GM18511 (cell line): ENCODE results near the gene GALNTL6.
"Not testable (repeated sequence)": the region's sequence is repeated elsewhere in the genome, so short reads cannot be mapped to it uniquely, and the experiment has no call there.

ENCODE experiments used
- ATAC-seq: cut with Tn5 transposase; IDR thresholded peaks from one replicate; pipeline ENCODE4 v1.9.1; 2021; ENCODE audit warnings: mild to moderate bottlenecking, moderate library complexity; ENCODE audit not compliant: unreplicated experiment

Gene GALNTL6

DNA sequence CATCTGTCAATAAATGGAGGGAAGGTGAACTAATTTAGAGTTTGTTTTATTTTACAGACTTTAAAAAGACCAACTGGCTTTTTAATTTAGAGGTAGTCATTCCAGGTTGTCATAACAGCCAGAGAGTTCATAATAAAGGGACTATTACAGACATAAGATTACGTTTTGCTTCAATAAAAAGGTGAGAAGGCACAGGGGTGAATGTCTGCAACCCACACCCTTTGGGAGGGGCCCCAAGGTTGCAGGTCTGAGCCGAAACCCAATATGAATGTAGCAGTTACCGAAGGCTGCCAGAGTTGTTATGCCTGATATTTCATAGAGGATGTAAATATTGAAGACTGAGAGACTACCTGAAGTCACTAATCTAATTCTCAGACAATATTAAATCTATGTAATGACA, 1025.7 kb downstream of the GALNTL6 start:
- ATAC-seq: no peak

DNA sequence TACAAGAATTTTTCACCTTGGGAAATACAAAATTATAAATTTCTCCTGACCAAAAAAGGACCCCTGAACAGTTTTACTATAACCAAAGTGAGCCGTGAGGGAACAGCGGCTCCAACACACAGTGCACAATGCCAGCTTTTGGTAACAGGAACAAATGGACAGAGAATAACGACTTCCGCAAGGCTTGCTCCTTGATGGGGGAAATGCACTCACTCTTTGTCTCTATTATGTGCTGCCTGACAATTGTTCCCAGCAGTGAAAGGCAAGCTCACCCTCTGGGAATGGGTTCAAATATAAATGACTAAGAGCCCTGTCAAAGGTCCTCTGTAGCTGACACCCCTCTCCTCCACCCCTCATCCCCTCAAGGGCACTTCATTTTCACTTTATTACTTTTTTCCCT, 1029.6 kb downstream of the GALNTL6 start:
- no peak for ATAC-seq

DNA sequence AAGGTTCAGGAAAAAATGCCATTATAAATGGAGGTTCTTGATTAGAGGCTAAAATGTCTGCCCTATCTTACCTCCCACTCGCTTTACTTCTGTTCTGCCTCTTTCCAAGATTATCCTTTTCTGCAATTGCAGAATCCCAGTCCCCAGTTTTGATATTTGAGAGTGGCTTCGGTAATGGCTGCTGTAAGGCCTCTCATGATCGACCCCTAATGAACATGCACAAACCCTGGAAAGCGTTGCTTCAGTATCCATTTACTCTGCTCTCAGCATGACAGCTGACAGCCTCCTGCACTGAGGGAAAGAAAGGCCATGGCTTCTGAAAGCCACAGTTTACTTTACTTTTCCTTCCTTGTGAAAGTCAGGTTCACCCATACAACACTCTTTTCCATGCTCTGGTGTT, 1030.0 kb downstream of the GALNTL6 start:
- no peak for ATAC-seq

DNA sequence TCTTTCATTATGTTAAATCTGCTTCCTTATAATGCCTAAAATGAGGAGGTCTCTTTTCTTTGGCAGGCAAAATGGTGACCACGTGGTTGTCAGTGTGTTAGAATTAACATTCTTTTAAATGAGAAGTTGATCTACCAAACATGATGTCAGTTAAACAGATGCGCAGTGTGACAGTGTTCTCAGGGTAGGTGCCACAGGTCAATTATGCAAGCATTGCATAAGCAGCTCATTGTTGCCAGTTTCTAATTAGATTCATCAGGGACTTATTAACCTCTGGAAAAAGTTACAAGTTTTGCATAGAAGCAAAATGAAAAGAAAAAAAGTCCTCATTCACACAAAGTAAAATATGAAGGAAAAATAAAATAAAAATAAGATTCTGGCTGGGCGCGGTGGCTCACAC, 1031.4 kb downstream of the GALNTL6 start:
- no peak for ATAC-seq

DNA sequence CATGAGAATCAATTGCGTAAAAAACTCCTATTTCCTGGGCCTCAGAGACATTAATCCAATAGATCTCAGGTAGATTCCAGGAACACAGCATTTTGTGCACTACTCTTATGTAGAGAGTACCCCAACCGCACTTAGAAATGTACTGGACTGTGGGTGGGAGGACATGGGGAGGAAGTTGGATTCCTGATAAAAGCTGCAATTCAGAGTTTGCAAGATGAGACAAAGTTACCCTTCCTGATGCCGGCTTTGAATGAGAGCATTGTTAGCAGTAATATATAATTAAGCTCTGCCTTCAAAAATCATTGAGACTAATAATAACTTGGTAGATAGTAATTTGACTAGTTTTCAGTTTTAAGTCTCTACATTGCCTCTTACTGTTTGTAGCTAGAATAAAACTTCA, 1032.1 kb downstream of the GALNTL6 start:
- no peak for ATAC-seq

DNA sequence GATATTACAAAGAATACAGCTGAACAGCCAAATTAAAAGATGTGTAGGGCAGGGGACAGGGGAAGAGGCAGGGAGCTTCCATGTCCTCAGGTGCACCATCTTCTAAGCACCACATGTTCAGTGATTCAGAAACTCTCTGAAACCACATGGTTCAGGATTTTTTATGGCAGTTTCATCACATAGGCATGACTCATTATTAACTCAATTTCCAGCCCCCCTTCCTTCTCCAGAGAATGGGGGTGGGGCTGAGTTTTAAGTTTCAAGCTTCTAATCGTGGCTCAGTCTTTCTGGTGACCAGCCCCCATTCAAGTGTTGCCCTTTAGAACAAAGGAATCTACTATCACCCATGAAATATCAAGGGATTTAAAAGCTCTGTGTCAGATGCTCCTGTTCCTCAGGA, 1037.6 kb downstream of the GALNTL6 start:
- no peak for ATAC-seq

DNA sequence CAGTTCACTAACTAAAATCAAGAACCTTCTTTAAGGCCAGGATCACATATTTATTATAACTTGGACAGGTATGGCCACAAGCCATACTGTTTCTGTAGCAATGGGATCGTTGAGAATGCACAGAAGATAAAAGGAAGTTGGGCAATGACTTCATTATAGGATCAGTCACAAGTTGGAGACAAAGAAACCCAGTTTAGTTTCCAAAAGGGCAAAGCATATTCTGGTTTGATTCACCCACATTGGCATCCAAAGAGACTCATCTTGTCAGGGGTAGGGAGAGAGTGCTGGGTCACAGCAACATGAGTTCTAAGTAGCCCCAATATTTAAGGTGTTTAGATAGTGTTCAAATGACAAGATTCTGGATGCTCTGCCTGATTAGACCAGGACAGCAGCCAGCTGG, 1038.3 kb downstream of the GALNTL6 start:
- no peak for ATAC-seq

DNA sequence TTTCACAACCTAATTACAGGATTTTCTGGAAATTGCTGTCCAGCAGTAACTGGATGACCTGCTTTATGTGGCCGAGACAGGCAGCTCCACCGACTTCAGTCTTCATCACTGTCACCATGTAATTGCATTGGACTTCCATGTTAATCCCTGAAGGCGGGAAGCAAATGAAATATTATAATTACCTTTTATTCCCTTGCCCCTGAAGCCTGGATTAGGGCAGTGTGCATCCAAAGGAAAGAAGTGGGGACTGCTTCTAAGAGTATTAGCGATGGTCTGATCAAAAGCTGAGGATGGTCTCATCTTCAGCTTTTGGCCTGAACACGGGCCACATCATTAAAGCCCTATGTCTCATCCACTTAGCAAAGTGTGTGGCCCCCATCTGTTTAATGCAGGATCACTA, 1043.8 kb downstream of the GALNTL6 start:
- no peak for ATAC-seq

DNA sequence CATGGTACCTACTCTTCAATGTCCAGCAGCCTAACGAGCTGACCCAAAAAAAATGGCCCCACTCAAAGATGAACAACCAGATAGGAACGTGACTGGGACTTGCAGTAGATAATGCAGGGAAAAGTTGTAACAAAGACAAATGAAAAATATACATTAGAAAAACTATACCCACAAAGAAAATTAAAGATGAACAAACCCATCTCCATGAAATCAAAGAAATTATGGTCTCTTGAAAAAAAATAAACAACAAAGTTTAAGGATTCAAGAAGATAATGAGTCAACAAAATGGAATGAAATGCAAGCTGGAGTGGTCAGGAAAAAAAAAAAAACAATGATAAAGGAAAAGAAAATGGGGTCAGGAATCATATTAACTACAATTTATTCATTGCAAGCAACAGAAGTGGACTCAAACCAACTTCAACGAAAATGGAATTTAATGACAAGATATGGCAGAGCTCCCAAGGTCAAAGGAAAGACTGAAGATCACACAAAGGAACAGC, 1045.6 kb downstream of the GALNTL6 start:
- no peak for ATAC-seq

DNA sequence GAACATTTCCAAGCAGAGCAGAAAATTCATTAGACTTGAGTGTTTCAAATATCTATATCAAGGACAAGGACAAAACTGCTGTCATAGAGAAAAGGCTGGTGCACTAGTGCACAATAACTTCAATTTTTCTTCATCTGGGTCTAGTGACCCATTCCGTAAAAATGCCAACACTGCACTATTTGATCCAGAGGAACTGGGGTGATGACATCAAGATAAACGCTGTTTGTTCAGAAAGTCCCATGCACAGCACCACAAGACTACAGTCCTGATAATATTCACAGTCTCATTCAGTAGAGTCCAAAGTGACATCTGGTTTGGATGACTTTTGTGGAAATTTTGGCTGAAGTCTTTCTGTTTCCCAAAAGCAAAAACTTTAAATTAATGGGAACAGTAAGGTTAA, 1051.9 kb downstream of the GALNTL6 start:
- no peak for ATAC-seq

DNA sequence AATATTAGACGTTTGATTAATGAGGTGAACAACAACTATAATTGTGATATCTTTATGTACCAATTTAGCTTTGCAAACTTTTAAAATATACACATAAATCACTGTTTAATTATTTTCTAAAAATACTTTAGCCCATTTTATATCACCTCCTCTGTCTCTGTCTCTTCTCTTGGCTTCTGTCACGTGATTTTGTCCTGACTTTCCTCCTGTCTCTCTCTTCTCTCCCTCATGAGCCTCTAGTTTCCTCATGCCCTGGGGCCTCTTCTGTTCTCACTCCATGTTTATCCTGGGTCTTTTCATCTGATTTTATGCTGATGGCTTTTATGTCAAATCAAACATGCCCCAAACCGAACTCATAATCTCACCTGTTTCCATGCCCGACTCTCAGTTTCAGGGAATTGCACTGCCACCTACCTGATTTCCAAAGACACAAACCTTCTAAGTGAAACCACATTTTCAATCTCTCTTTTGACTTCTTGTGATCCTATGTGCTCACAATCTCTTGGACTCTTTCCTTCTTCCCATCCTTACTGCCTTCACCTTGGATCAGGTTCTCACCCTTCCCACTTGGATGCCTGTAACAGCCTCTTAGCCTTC, 1052.4 kb downstream of the GALNTL6 start:
- ATAC-seq: no peak

DNA sequence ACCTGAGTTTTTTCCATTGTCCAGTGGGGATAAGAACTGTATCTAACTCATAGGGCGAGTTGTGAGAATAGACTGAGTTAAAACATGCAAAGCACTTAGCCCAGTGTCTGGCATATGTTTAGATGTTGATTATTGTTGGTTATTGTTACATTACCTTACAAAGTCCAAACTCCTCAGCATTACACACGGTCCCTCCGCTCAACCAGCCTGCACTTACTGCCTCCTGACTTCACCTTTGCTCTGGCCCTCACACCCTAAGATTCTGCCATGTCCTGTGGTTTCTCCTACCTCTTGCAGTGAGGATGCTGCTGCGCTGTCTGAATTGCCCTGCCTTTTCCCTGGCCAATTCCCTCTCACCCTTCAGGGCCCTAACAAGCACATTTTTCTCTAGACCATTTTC, 1053.2 kb downstream of the GALNTL6 start:
- no peak for ATAC-seq

DNA sequence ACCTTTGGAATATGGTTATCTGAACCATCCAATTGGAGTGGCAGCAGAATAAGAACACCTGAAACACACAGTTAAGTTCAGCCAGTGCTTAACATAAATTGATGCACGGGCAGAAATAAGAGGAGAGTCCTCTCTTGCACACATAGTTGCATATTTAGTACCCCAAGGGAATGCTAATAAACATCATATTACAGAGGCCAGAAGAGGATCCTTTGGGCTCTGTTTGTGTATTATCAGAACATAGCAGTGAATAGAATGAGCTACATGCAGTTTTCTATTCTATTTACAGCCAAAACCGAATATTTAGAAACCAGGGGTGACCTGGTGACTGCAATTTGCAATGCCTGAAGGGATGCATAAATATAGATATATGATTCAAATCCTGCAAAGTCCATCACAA, 1054.6 kb downstream of the GALNTL6 start:
- no peak for ATAC-seq

DNA sequence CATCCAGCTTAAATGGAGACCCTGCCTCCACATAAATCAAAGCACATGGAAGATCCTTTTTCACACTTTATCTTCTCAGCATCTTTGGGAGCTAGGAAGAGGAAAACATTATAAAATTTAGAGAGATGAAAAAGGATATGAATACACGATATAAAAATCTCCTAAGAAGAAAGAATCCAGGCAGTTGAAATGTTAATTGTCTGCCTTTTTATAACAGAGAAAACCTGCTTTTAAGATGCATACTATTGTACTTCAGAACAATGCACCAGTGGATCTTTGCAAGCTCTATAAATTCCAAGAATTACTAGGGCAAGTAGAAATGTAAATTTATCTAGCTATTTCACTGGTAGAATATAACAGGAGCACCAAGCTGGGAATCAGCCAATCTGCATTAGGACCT, 1055.1 kb downstream of the GALNTL6 start:
- ATAC-seq: no peak

DNA sequence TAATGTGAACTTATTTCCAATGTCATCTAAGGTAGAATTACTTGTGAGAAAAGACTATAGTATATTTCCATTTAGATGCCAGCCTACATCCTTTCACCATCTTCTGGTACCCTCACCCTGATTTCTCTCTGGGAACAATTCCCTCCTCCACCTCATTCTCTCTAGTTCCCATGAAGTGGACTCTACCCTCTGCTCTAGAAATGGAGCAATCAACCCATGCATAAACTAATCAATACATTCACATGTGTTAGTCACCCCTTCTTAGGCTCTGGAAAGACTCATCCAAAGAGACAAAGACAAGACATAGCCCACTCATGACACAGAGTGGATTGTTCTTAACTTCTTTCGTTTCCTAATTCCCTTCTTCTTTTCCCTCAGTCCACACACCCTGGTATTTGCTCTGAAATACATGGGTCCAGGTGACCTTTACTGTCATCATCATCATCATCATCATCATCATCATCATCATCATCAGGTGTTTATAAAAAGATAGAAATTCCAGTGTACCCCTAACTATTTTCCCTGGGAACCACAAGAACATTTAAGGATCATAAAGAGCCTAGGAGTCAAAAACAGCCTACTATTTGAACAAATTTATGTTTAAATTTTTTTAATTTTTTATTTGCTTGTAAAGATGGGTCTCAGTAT, 1056.5 kb downstream of the GALNTL6 start:
- ATAC-seq: no peak

DNA sequence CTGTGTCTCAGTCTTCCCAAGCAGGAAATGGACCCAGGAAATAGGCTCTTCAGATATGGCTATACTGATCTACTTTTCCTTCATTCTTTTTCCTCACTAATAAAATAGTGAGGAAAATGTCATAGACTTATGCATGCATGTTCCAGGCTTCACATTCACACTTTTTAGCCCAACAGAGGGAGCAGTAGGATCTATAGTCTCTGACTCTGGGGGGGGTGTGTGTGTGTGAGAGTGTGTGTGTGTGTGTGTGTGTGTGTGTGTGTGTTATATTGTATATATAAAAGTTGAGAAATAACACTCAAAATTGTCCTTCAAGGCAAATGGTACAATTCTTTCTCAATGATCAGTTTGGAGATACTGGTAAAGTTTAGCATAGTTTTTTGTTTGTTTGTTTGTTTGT, 1058.2 kb downstream of the GALNTL6 start:
- ATAC-seq: no peak

DNA sequence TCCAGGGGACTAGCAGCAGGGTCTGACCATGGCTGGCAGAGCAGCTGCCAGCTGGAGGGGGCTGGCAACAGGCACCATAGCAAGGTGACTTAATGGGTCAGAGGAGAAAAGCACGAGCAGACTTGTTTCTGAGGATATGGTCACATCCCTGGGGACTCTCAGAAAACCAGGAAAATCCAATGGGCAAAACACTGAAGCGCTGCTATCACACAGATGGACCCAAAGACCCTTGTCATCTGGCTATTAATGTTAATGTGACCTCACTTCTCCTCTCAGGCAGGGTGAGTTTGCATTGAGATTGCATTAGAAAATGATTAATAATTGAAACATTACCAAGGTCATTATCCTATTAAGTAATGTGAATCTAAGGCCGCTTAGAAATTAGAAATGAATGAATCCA, 1061.7 kb downstream of the GALNTL6 start:
- ATAC-seq: no peak

DNA sequence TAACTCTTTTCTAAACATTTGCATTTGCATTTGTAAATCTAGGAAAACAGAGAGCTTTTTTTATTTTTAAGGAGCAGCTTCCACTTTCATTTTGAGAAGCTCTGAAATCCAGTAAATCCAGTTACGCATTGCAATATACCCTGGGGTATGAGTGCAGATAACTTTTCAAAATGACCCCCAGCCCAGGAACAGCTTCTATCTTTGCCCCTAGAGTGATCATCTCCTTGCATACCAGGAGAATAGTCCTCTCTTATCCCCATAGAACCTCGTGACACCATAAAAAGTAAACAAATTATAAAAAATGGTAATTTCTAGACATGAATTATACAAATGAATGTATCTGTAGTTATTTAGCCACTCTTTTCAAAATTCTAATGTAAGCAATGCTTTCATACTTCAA, 1063.2 kb downstream of the GALNTL6 start:
- ATAC-seq: no peak

DNA sequence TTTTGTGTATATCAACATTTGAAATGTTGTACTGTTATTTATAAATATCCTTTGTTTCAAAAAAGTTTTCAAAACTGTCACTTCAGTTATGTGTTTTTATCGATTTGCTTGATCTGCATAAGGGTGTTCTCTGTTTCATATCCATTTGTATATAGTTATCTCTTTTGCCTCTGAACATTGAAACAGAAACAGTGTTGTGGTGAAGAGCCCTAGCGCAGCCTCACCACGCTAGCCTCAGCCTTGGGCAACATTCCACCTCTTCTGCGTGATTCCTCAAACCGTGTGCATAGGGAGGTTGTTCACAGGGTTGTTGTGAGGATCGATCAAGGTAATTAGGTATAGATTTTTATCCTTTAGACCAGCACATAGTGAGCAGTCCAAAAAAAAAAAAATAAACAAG, 1068.4 kb downstream of the GALNTL6 start:
- ATAC-seq: peak; percentile 44

DNA sequence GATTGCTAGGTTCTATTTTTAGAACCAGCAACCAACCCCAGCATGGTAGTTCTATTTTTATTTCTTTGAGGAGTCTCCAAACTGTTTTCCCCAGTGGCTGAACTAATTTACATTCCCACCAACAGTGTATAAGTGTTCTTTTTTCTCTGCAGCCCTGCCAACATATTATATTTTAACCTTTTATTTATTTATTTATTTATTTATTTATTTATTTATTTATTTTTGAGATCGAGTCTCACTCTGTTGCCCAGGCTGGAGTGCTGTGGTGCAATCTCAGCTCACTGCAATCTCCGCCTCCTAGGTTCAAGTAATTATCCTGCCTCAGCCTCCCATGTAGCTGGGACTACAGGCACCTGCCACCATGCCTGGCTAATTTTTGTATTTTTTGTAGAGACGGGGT, 1074.2 kb downstream of the GALNTL6 start:
- ATAC-seq: not testable (repeated sequence)

DNA sequence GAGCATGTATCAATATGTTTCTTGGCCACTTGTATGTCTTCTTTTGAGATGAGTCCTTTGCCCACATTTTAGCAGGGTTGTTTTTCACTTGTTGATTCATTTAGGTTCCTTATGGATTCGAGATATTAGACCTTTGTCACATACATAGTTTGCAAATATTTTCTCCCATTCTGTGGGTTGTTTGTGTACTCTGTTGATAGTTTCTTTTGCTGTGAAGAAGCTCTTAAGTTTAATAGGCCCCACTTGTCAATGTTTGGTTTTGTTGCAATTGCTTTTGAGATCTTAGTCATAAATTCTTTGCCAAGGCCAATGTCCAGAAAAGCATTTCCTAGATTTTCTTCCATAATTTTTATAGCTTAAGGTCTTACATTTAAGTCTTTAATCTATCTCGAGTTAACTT, 1074.8 kb downstream of the GALNTL6 start:
- ATAC-seq: no peak

DNA sequence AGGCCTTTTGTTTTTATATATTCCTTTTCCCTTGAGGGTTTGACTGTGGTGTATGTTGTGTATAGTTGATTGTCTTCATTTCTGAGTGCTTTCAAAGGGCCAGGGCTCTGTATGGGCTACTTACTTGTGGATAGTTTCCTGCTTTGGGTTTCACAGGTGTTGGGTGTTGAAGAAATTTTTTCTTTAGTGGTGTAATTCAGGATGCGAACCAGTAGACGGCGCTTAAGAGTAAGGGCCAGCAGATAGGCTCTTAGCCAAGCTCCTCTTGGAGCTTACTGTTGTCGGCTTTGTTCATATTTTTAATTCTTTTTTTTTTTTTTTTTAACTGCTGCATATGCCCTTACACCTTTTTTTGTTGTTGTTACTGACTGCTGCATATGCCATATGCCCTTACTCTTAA, 1079.1 kb downstream of the GALNTL6 start:
- no peak for ATAC-seq

DNA sequence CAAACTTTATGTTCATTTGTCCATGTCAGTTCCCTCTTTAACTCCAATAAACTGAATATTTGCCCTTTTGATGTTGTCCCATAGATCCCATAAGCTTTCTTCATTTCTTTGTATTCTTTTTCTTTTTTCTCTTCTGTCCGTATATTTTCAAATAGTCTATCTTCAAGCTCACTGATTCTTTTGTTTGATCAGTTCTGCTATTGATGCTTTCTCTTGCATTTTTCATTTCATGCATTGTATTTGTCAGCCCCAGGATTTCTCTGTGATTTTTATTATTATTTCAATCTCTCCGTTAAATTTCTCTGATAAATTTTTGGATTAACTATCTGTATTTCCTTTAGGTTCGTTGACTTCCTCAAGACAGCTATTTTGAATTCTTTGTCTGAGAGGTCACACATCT, 1082.5 kb downstream of the GALNTL6 start:
- no peak for ATAC-seq
